HG03280 (cell line): ENCODE results near the gene RRP9.
"Not testable (repeated sequence)": the region's sequence is repeated elsewhere in the genome, so short reads cannot be mapped to it uniquely, and the experiment has no call there.

Experiments
- ATAC-seq: cut with Tn5 transposase; IDR thresholded peaks from one replicate; pipeline ENCODE4 v1.9.1; 2021; ENCODE audit warnings: mild to moderate bottlenecking, moderate library complexity; ENCODE audit not compliant: unreplicated experiment

Gene RRP9, protein sequence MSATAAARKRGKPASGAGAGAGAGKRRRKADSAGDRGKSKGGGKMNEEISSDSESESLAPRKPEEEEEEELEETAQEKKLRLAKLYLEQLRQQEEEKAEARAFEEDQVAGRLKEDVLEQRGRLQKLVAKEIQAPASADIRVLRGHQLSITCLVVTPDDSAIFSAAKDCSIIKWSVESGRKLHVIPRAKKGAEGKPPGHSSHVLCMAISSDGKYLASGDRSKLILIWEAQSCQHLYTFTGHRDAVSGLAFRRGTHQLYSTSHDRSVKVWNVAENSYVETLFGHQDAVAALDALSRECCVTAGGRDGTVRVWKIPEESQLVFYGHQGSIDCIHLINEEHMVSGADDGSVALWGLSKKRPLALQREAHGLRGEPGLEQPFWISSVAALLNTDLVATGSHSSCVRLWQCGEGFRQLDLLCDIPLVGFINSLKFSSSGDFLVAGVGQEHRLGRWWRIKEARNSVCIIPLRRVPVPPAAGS

DNA sequence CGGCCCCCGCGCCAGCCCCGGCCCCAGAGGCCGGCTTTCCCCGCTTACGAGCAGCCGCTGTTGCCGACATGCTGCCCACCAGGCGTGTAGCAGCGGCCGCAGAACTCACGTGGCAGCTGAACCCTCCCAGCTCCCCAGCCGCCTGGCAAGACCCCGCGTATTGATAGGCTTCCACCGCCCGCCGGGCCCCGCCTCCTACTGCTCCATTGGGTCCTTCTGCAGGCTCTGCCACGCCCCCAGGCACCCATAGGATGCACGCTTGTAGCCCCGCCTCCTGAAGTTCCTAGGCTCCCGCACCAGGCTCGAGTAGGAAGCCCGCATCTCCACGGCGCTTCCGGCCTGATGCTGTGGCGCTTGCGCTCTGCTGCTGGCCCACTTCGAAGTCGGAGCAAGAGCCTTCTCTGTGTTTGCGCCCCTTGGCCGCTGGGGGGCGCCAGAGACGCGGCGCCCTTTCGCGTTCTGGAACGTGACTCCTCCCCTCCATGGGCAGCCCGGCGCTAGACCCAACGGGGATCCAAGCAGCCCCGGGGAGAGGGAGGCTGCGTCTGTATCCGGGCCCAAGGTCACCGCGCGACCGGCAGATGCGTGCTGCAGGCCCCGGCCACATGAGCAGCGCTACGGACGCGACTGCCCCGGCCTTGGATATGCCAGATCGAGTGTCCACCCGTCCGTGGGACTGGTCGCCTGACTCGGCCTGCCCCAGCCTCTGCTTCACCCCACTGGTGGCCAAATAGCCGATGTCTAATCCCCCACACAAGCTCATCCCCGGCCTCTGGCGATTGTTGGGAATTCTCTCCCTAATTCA lies at the start of gene RRP9, which contains the start of gene PARP3:
Gene RRP9, minus strand, starts transcription at position 107 of the 805 bp plus-strand sequence. Its CDS starts 37 bp downstream, at position 70.
Gene PARP3, plus strand, starts transcription at position 566 of the 805 bp plus-strand sequence. CDS start 993 bp downstream, outside the sequence.
- peak; percentile 92 for ATAC-seq

DNA sequence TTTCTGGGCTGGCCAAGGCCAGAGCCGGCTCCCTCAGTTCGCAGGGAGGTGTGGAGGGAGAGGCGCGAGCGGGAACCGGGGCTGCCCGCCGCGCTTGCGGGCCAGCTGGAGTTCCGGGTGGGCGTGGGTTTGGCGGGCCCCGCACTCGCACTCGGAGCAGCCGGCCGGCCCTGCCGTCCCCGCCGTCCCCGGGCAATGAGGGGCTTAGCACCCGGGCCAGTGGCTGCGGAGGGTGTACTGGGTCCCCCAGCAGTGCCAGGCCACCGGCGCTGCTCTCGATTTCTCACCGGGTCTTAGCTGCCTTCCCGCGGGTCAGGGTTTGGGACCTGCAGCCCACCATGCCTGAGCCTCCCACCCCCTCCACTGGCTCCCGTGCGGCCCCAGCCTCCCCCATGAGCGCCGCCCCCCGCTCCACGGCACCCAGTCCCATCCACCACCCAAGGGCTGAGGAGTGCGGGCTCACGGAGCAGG lies 48.8 kb upstream of the RRP9 start:
- not testable (repeated sequence) for ATAC-seq

DNA sequence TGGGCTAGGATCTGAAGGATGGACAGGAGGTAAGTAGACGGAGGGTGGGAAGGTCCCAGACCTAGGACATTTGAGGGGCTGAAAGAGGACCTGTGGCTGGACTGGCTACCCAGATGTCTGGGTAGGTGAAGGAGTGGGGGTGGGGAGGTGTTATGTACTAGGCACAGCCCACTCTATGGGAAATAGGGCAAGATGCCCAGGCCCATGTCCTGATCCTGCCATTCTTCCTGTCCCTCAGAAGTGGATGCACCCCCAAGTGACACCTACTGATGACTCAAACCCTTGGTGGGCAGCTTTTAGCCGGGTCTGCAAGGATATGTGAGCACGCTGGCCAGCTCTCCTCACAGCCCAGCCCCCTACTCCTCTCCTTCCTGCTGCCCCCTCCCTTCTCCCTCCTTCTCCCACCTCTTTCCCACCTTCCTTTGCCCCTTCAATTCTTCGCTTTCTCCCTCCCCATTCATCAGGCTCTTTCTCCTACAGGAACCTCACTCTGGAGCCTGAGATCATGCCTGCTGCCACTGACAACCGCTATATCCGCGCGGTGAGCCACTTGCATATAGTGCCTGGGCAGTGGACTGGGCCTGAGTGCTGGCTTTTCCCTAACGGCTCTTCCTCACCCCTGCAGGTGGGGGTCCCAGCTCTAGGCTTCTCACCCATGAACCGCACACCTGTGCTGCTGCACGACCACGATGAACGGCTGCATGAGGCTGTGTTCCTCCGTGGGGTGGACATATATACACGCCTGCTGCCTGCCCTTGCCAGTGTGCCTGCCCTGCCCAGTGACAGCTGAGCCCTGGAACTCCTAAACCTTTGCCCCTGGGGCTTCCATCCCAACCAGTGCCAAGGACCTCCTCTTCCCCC lies 46.8 kb upstream of the RRP9 start:
- ATAC-seq: no peak

DNA sequence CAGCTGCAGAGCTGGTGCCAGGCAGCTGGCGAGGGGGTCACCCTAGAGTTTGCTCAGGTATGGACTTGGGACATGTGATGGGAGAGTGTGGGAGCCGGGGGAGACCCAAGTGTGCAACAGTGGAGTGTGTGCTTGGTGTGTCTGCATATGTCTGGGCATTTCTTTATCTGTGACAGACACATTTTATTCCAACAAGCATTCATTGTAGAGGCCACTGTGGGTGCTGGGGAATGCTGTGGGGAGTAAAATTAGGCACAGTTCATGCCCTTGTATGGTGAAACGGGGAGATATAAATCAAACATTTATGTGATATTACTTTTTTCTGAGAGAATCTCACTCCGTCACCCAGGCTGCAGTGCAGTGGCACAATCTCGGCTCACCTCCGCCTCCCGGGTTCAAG lies 45.9 kb upstream of the RRP9 start:
- no peak for ATAC-seq

DNA sequence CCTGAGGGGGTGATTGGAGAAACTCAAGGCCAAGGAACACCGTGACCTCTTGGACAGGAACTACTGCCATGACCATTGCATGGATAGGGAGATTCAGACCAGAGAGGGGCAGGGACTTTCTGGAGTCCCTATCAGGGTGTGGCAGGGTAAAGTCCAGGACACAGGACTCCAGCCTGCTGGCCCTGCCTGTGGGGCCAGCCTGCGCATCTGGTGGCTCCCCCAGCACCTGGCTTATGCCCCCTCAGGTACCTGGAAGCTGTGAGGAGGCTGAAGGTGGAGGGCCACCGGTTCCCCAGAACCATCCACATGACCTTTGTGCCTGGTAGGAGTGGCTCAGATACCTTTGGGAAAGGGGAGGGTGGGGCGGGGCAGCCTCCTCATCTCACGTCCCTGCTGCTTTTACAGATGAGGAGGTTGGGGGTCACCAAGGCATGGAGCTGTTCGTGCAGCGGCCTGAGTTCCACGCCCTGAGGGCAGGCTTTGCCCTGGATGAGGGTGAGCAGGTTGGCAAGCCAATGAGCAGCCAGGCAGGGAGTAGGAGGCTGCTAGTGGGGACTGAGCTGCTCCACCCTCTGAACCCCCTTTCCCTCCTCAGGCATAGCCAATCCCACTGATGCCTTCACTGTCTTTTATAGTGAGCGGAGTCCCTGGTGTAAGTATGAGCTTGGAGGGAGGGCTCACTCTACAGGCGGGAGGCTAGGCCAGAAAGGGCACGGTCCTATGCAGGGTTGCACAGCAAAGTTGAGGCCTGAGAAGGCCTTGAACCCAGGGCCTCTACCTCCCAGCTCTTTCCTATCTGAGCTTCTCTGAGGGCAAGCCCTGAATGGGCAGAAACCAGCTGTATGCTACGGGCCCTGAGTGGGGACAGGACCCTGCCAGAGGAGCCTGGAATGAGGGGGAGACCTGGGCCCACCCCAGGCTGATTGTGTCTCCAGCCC lies 44.6 kb upstream of the RRP9 start:
- ATAC-seq: no peak

DNA sequence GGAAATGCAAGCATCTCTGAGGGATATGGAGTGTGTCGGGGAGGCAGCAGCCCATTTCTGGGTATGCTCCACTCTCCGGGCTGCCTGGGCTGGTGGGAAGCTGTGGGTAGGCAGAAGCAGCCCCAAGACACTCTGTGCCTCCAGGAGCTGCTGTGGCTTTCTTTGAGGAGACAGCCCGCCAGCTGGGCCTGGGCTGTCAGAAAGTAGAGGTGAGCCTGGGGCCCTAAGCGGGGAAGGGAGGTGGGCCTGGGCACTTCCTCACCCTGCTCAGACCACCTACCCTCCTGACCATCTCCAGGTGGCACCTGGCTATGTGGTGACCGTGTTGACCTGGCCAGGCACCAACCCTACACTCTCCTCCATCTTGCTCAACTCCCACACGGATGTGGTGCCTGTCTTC lies 43.4 kb upstream of the RRP9 start:
- ATAC-seq: no peak

DNA sequence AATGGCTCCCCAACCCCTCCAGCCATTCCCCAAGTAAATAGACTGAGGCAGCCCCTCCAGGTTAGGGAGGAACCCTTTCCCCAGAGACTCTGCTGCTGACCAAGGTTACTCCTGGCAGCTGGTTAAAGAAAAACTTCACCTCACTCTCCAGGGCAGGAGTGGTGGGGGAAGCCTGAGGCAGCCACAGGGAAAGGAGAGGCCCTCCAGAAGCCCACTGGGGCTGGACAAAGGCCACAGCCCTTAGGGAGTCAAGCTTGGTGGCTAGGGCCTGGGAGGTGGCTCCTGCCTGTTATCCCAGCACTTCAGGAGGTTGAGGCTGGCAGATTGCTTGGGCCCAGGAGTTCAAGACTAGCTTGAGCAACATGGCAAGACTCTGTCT lies 42.6 kb upstream of the RRP9 start:
- ATAC-seq: no peak

DNA sequence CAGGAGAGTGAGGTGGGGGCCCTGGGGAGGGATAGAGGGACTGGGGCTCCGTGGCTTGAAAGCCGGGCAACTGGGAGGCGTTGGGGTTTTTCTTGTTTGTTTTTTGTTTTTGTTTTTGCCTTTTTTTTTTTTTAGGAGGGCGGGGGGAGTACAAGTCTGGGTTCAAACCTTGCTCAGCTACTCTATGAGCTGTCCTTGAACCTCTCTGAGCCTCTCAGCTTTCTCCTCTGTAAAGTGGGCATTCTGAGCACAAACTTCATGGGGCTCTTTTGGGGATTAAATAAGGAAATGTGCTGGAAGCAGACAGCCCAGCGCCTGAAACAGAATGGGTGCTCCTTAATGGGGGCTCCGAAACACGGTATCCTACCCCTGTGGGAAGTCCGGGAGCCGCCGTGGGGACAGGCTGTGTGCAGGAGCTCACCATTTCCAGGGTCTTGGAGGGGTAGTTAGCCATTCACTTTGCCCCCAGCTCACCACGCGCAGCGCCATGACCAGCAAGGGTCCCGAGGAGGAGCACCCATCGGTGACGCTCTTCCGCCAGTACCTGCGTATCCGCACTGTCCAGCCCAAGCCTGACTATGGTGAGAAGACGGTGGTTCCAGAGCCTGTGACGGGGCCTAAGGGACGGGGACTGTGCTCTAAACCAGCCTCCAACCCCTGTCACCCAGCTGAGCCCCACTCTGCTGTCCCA lies 42.0 kb upstream of the RRP9 start:
- no peak for ATAC-seq

DNA sequence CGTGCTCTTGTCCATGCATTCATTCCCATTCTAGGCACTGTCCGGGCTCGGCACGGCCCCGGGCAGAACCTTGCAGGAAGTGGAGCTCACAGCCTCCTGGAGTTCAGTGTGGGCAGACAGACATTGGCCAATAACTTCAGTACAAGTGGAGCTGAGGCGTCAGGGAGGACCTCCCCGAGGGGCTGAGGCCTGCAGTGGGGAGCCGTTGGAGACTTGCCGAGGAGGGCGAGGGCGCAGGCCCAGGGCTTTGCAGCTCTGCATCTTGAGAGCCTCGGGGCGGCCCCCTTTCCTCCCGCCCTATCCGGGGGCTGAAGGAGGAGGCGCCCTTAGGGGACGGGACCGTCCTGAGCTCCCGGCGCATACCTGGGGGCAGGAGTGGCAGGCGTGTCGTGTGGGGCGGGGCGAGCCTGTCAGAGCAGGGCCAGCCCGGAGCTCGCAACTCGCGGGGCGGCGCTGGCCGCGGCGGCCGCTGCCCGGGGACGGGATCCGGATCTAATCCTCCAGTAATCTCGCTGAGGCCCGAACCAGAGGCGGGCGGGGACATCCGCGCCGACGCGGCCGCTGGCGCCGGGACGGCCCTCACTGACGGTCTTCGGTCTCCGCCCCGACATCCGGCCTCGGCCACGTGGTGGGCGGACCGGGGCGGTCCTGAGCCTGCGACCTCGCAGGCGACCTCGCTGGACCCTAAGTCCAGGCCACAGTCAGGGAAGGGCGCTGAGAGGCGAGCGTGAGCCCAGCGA lies 41.3 kb upstream of the RRP9 start, which contains the start of gene ACY1:
Gene ACY1, plus strand, starts transcription at position 698 of the 740 bp plus-strand sequence. CDS start 530 bp downstream, outside the sequence.
- peak; percentile 76 for ATAC-seq

DNA sequence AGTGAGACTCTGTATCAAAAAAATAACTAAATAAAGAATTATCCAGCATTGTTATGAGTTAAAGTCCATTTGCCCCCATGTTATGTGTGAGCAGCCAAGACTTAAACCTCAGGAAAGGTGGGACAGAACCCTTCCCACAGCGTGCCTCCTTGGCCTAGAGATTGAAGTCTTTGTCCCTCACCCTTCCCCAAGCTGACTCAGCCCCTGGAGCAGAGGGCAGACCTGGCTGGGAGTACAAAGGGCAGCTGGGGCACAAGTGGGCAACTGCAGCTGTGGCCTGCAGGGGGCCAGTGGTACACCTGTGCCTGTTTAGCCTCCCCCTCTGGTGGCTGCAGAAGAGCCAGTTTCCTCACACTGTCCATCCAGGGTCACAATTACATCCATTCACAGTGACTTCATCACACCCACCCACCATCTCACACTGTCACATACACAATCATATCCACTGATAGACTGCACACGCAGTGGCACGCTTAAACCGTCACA lies 40.7 kb upstream of the RRP9 start:
- ATAC-seq: peak; percentile 43

DNA sequence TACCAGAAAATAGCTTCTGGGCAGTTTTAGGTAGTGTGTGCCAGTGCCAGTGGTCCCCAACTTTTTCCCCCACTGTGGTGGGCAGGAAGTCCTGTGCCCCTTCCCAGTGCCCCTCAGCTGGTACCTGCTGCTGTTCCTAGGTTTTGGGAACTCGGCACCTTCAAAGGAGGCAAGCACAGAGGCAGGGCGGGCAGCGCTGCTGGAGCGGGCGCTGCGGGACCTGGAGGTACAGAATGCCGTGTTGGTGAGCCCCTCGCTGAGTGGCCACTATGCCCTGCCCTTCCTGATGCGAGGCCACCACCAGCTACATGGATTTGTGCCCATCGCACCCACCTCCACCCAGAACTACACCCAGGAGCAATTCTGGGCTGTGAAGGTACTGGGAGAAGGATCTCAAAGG lies 38.5 kb upstream of the RRP9 start:
- ATAC-seq: no peak

DNA sequence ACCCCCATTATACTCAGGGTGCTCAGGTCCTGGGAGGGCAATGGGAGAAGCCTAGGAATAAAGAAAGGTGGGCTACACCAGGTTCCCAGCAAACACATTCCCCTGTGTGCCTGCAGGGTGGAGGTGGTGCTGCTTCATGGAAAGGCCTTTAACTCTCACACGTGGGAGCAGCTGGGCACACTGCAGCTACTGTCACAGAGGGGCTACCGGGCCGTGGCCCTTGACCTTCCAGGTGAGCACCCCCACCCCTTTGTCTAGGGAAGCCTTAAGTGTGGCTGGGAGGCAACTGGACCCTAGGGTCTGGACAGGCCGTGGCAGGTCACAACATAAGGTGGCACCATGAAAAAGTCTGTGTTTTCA lies 36.4 kb upstream of the RRP9 start:
- ATAC-seq: no peak

DNA sequence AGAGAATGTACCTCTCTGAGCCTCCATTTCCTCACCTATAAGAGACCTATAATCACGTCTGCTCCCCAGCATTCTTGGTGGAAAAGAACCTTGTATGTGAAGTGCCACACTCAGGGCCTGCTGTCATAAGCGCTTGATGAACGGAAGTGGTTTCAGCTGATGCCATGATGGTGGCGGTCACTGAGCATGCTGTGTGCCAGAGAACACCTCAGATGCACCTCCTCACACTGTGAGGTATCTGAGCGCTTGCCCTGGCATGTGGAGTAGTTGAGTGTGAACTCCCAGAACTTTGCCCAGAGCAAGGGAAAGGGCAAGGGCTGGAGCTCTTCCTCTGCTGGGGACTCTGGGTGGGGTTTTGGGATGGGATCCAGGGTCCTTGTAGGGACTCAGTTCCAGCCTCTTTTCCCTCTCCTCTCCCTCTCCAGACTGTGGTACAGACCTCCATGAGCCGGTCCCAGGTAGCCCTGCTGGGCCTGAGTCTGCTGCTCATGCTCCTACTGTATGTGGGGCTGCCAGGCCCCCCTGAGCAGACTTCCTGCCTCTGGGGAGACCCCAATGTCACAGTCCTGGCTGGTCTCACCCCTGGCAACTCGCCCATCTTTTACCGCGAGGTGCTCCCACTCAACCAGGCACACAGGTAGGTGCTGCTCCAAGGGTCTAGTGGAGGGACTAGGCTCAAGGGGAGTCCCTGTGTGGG lies 35.9 kb upstream of the RRP9 start:
- ATAC-seq: no peak

DNA sequence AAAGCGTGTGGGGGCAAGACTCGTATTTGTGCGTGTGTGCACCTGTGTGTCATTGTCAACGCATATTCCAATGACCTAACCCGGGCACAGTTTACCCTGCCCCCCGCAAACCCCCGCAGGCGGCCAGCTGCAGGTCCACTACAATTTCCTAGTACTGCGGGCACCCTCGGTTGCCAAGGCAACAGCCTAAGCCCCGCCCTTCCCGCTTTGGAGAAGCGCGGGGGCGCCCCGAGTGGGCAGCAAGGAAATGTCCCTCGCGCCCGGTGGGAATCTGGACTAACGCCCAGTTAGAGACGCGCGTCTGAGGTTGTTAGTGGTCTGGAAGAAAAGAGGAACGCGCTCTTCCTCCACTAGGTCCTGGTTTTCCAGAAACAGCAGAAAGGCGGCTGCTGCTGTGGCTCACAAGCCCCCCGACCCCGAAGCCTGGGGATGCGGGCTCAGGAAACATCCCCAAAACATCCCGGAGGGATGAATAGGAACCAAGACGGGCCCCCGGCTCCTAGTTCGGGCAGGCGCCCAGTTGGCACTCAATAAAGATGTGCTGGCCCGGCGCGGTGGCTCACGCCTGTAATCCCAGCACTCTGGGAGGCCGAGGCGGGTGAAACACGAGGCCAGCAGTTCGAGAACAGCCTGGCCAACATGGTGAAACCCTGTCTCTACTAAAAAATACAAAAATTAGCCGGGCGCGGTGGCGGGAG lies 34.3 kb upstream of the RRP9 start:
- no peak for ATAC-seq

DNA sequence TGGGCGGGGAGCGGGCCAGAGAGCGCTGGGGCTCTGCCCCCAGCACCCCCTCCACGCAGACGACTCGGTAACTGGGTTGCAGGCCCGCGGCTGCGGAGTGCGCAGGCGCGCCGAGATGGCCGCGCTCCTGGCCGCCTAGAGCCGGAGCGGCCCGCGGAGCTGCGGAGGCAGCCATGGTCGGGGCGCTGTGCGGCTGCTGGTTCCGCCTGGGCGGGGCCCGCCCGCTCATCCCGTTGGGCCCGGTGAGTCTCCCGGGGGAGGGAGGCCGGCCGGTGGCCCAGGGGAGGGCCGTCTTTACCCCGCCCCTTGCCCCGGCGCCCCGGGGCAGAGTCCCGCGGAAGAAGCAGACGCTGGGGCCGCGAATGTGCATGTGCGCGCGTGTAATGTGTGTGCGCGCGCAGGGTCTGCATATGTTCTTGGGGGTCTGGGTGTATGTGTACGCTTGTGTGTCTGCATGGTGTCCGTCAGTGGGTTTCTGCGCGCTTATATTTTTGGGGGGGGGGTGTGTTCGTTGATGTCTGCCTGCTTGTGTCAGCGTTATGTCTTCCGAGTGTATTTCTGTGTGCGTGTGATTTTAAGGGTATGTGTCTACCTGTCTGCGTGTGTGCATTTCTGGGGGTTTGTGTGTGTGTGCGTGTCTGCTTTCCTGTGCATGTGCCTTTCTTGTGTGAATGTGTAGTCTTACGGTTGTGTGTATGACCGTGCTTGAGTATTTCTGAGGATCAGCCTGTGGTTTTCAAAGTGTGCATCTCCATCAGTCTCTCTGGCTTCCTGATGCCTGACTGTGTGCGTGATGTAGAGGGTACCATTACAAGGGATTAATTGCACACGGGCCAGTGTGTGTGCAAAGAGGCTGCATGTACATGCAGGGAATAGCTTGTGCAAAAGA lies 33.5 kb upstream of the RRP9 start, which contains the start of gene ABHD14A:
Gene ABHD14A, plus strand, starts transcription at position 102 of the 889 bp plus-strand sequence. Its CDS starts 72 bp downstream, at position 174.
- peak; percentile 64 for ATAC-seq
